ENCODE results near the gene C19orf12. TPM values are rescaled to one million over a fixed set of nuclear protein-coding genes. Genes with fewer than 3 reads are reported as not detected.

Gene C19orf12
- total RNA-seq, 1 experiment from 2014 or later = 10.0 TPM

DNA sequence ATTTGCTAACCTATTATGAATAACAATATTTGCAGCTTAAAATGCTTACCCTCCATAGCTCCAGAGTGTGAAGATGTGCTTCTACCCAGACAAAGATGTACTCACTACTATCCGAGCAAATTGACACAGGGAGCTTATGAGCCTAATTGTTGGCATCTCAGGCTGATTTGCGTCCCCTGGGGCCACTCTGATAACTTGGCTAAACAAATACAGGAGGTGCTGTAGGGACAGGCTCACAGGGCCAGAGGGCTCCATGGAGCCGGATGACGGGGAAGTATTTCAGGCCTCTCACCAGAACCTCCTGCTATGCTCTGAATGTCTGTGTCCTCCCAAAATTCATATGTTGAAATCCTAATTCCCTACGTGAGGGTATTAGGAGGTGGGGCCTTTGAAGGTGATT lies 26.7 kb upstream of the C19orf12 start:
- POLR2A ChIA-PET = no interaction called here

More for the DNA sequence above, 26.7 kb upstream of the C19orf12 start:
- ATAC-seq = no peak
- intact Hi-C loops (cut with micrococcal nuclease) = no loop called here
- H3K27ac ChIP-seq (ENCODE audit: low read depth, low read length) = no peak overlapping the region
- no peak overlapping the region for H3K4me3 ChIP-seq (replicated peaks in 1 of 2; ENCODE audit: low read depth in 1 of 2, low read length in 2 of 2)
- no peaks in the 10 kb centered on the region for H3K79me2 ChIP-seq (ENCODE audit: insufficient read depth, low read length)
- RAD21 ChIA-PET (ENCODE audit: low non-redundant PET in 1 of 2, low total read pairs in 2 of 2, uncharacterized antibody in 2 of 2, unreplicated experiment in 2 of 2) = no interaction called here
- no peaks in the 10 kb centered on the region for H3K4me1 ChIP-seq (ENCODE audit: control insufficient read depth in 1 of 2, insufficient read depth in 2 of 2, low read length in 2 of 2)
- no peaks in the 10 kb centered on the region for H4K20me1 ChIP-seq (ENCODE audit: insufficient read depth)
- no peaks in the 10 kb centered on the region for H3K9me2 ChIP-seq (ENCODE audit: insufficient read depth)
- CTCF ChIA-PET = interaction anchor here (1.0 to 2.0 kb wide), 2 partner anchors 18 to 19 kb away, joined by 3 to 5 read pairs; no protein-coding TSS in a partner anchor
- no peak overlapping the region for H2AFZ ChIP-seq (ENCODE audit: low read depth, low read length, poor library complexity, severe bottlenecking)
- no peak overlapping the region for H3K4me2 ChIP-seq (ENCODE audit: low read length)
- no peaks in the 10 kb centered on the region for H3K9me3 ChIP-seq (ENCODE audit: control insufficient read depth in 1 of 2, insufficient read depth in 1 of 2, low read depth in 1 of 2, low read length in 2 of 2)
- no peak for DNase-seq (ENCODE audit: low read depth, low spot score)
- H3K27me3 ChIP-seq (ENCODE audit: insufficient read depth, low read length) = no peaks in the 10 kb centered on the region
- TF ChIP-seq POLR2AphosphoS5 (IDR thresholded peaks at IDR 0.05; ENCODE audit: low read depth, low read length) = no peak
- TF ChIP-seq, protein P1, sequence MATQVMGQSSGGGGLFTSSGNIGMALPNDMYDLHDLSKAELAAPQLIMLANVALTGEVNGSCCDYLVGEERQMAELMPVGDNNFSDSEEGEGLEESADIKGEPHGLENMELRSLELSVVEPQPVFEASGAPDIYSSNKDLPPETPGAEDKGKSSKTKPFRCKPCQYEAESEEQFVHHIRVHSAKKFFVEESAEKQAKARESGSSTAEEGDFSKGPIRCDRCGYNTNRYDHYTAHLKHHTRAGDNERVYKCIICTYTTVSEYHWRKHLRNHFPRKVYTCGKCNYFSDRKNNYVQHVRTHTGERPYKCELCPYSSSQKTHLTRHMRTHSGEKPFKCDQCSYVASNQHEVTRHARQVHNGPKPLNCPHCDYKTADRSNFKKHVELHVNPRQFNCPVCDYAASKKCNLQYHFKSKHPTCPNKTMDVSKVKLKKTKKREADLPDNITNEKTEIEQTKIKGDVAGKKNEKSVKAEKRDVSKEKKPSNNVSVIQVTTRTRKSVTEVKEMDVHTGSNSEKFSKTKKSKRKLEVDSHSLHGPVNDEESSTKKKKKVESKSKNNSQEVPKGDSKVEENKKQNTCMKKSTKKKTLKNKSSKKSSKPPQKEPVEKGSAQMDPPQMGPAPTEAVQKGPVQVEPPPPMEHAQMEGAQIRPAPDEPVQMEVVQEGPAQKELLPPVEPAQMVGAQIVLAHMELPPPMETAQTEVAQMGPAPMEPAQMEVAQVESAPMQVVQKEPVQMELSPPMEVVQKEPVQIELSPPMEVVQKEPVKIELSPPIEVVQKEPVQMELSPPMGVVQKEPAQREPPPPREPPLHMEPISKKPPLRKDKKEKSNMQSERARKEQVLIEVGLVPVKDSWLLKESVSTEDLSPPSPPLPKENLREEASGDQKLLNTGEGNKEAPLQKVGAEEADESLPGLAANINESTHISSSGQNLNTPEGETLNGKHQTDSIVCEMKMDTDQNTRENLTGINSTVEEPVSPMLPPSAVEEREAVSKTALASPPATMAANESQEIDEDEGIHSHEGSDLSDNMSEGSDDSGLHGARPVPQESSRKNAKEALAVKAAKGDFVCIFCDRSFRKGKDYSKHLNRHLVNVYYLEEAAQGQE (IDR thresholded peaks at IDR 0.05; ENCODE audit: low read depth) = no peak
- TF ChIP-seq SP1 (IDR thresholded peaks at IDR 0.05; ENCODE audit: low read depth) = no peak
- TF ChIP-seq EGR1 (IDR thresholded peaks at IDR 0.05; ENCODE audit: low read depth) = no peak
- no peak for TF ChIP-seq EZH2phosphoT487 (IDR thresholded peaks at IDR 0.05; ENCODE audit: borderline replicate concordance)
- TF ChIP-seq RAD21 (IDR thresholded peaks at IDR 0.05; ENCODE audit: low read depth) = no peak
- no peak for TF ChIP-seq ZNF274 (IDR thresholded peaks at IDR 0.05; ENCODE audit: low read depth, low read length)
- TF ChIP-seq TCF7L2 (IDR thresholded peaks at IDR 0.05; ENCODE audit: borderline replicate concordance, extremely low read depth, insufficient read depth, insufficient read length) = no peak
- no peak for TF ChIP-seq CBX3 (IDR thresholded peaks at IDR 0.05; ENCODE audit: low read depth)
- TF ChIP-seq, protein P2, sequence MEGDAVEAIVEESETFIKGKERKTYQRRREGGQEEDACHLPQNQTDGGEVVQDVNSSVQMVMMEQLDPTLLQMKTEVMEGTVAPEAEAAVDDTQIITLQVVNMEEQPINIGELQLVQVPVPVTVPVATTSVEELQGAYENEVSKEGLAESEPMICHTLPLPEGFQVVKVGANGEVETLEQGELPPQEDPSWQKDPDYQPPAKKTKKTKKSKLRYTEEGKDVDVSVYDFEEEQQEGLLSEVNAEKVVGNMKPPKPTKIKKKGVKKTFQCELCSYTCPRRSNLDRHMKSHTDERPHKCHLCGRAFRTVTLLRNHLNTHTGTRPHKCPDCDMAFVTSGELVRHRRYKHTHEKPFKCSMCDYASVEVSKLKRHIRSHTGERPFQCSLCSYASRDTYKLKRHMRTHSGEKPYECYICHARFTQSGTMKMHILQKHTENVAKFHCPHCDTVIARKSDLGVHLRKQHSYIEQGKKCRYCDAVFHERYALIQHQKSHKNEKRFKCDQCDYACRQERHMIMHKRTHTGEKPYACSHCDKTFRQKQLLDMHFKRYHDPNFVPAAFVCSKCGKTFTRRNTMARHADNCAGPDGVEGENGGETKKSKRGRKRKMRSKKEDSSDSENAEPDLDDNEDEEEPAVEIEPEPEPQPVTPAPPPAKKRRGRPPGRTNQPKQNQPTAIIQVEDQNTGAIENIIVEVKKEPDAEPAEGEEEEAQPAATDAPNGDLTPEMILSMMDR (IDR thresholded peaks at IDR 0.05 in 2 of 3, conservative IDR thresholded peaks at IDR 0.05 in 1 of 3; ENCODE audit: borderline replicate concordance in 1 of 3, insufficient read depth in 1 of 3, low read depth in 2 of 3, low read length in 2 of 3) = no peak
- TF ChIP-seq SIN3A (IDR thresholded peaks at IDR 0.05; ENCODE audit: low read depth) = no peak
- no peak for TF ChIP-seq YY1 (IDR thresholded peaks at IDR 0.05; ENCODE audit: extremely low read depth, insufficient replicate concordance, low read depth, low read length)
- no peak for TF ChIP-seq CEBPB (IDR thresholded peaks at IDR 0.05; ENCODE audit: low read depth)
- TF ChIP-seq ZFX (IDR thresholded peaks at IDR 0.05) = no peak
- no peak for TF ChIP-seq EZH2 (IDR thresholded peaks at IDR 0.05)
- no peak for TF ChIP-seq JUND (IDR thresholded peaks at IDR 0.05)
- no peak for TF ChIP-seq FOSL1 (IDR thresholded peaks at IDR 0.05; ENCODE audit: low read depth)
- TF ChIP-seq, protein P3, sequence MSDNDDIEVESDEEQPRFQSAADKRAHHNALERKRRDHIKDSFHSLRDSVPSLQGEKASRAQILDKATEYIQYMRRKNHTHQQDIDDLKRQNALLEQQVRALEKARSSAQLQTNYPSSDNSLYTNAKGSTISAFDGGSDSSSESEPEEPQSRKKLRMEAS (IDR thresholded peaks at IDR 0.05) = no peak
- H3K9ac ChIP-seq (ENCODE audit: low read length) = no peak overlapping the region
- no peaks in the 10 kb centered on the region for H3K36me3 ChIP-seq (ENCODE audit: control insufficient read depth in 1 of 2, insufficient read depth in 2 of 2, low read length in 2 of 2)
- BruUV-seq (replicated peaks) = no TSS peak

Data from HCT116 (cell line).